Activated T-cell treated with anti-CD3 and anti-CD28 coated beads, Interleukin-2, amount 50 U/mL, for 48 hours (primary cell): ENCODE measurements around the gene UBL5.
A peak's percentile ranks its signal among the peaks of the same experiment; 100 is the strongest.
"Not testable (repeated sequence)": the region's sequence is repeated elsewhere in the genome, so short reads cannot be mapped to it uniquely, and the experiment has no call there.

Experiments used
- DNase-seq, 2 experiments: peaks; one replicate each; pipeline ENCODE4 v3.0.0-alpha.2; 2020

Gene UBL5

GRCh38 chr19:9818175-9818733 is 9.5 kb upstream of the UBL5 start:
- DNase-seq = no peak

- peak; percentile 100 for DNase-seq
Observed at GRCh38 chr19:9818734-9819595, 8.8 kb upstream of the UBL5 start, which contains the start of gene FBXL12. TSS of gene FBXL12 (minus strand) at chr19:9819079. CDS start at chr19:9818813, 266 bp downstream.

GRCh38 chr19:9819596-9819909 is 8.2 kb upstream of the UBL5 start:
- DNase-seq = no peak

- not testable (repeated sequence) for DNase-seq
Observed at GRCh38 chr19:9820034-9820433, 7.7 kb upstream of the UBL5 start.

GRCh38 chr19:9823816-9824215 is 3.9 kb upstream of the UBL5 start:
- no peak for DNase-seq

- DNase-seq = no peak
Observed at GRCh38 chr19:9828551-9829063, 889 bp downstream of the UBL5 start.

GRCh38 chr19:9834307-9834725 is 6.6 kb downstream of the UBL5 start:
- no peak for DNase-seq

GRCh38 chr19:9834726-9835506 is 7.2 kb downstream of the UBL5 start, which contains the start of gene PIN1:
TSS of gene PIN1 (plus strand) at chr19:9835318. CDS start at chr19:9835345, 27 bp downstream.
- peak; percentile 99 to 100 for DNase-seq

- DNase-seq = peak in 1 of 2 experiments; percentile 31
Observed at GRCh38 chr19:9835507-9835949, 7.8 kb downstream of the UBL5 start.

GRCh38 chr19:9836021-9836420 is 8.3 kb downstream of the UBL5 start:
- DNase-seq = no peak

- DNase-seq = no peak
Observed at GRCh38 chr19:9838324-9838723, 10.6 kb downstream of the UBL5 start.

- no peak for DNase-seq
Observed at GRCh38 chr19:9839415-9839814, 11.7 kb downstream of the UBL5 start.

GRCh38 chr19:9842834-9843625 is 15.3 kb downstream of the UBL5 start:
- no peak for DNase-seq

- not testable (repeated sequence) for DNase-seq
Observed at GRCh38 chr19:9843626-9844273, 16.0 kb downstream of the UBL5 start.

- peak; percentile 71 to 78 for DNase-seq
Observed at GRCh38 chr19:9847087-9847671, 19.5 kb downstream of the UBL5 start.

- peak; percentile 48 to 52 for DNase-seq
Observed at GRCh38 chr19:9848060-9848459, 20.3 kb downstream of the UBL5 start.

- DNase-seq = no peak
Observed at GRCh38 chr19:9848762-9849161, 21.0 kb downstream of the UBL5 start.

GRCh38 chr19:9849791-9850190 is 22.1 kb downstream of the UBL5 start:
- no peak for DNase-seq

GRCh38 chr19:9850235-9850959 is 22.7 kb downstream of the UBL5 start:
- no peak for DNase-seq

- no peak for DNase-seq
Observed at GRCh38 chr19:9854282-9854846, 26.6 kb downstream of the UBL5 start.
